Stimulated activated memory B cell treated with anti-CD40 and anti-IgM and Interleukin-4, amounts not matched to agents 10 μg/mL and 1 μg/mL and 100 μg/mL, for 72 hours (primary cell): ENCODE data around the gene FBXW4.
A peak's percentile ranks its signal among the peaks of the same experiment; 100 is the strongest.

Experiments used
- ATAC-seq: fragments of 150-1000 bp; cut with Tn5 transposase; 2 replicates; pipeline ENCODE4 v1.10.0; 2021
- H3K27ac Mint-ChIP-seq: one replicate; pipeline ENCODE4 v1.8.0; 2022; ENCODE audit warnings: mild to moderate bottlenecking, mixed read lengths
- H3K27me3 Mint-ChIP-seq: one replicate; pipeline ENCODE4 v1.8.0; 2022; ENCODE audit warnings: mixed read lengths
- H3K36me3 Mint-ChIP-seq: one replicate; pipeline ENCODE4 v1.8.0; 2022; ENCODE audit warnings: mixed read lengths
- H3K4me1 Mint-ChIP-seq: one replicate; pipeline ENCODE4 v1.8.0; 2022; ENCODE audit warnings: mixed read lengths
- H3K4me3 Mint-ChIP-seq: one replicate; pipeline ENCODE4 v1.8.0; 2022; ENCODE audit warnings: mild to moderate bottlenecking, moderate library complexity, mixed read lengths
- H3K9me3 Mint-ChIP-seq: one replicate; pipeline ENCODE4 v1.8.0; 2022; ENCODE audit warnings: mixed read lengths

FBXW4 gene

GRCh38 chr10:101683276-101683675 is 11.7 kb downstream of the FBXW4 start:
- no peak for ATAC-seq
- Mint-ChIP-seq H3K4me1 (peaks cover 43% of the 10 kb centered on the region), H3K27ac (no peak overlapping the region), H3K9me3 (peaks cover 2% of the 10 kb centered on the region), H3K27me3 (no peaks in the 10 kb centered on the region), H3K36me3 (peaks cover 36% of the 10 kb centered on the region), H3K4me3 (no peak overlapping the region)

GRCh38 chr10:101682172-101682825 is 12.7 kb downstream of the FBXW4 start:
- H3K27me3 Mint-ChIP-seq = no peaks in the 10 kb centered on the region
- peak; percentile 51 for ATAC-seq
- peaks cover 36% of the 10 kb centered on the region for H3K36me3 Mint-ChIP-seq
- peaks cover 3% of the 10 kb centered on the region for H3K9me3 Mint-ChIP-seq
- H3K4me3 Mint-ChIP-seq = peak overlapping the region; percentile 50
- H3K4me1 Mint-ChIP-seq = peaks cover 40% of the 10 kb centered on the region
- peak overlapping the region; percentile 32 for H3K27ac Mint-ChIP-seq

GRCh38 chr10:101676565-101676964 is 18.4 kb downstream of the FBXW4 start:
- Mint-ChIP-seq H3K27me3 (no peaks in the 10 kb centered on the region), H3K27ac (no peak overlapping the region), H3K4me1 (peaks cover 16% of the 10 kb centered on the region), H3K4me3 (no peak overlapping the region), H3K36me3 (peaks cover 59% of the 10 kb centered on the region), H3K9me3 (peaks cover 5% of the 10 kb centered on the region)
- ATAC-seq = no peak

GRCh38 chr10:101675115-101675514 is 19.9 kb downstream of the FBXW4 start:
- Mint-ChIP-seq H3K4me1 (peaks cover 31% of the 10 kb centered on the region), H3K36me3 (peaks cover 73% of the 10 kb centered on the region), H3K27me3 (no peaks in the 10 kb centered on the region), H3K9me3 (peaks cover 5% of the 10 kb centered on the region), H3K4me3 (no peak overlapping the region), H3K27ac (no peak overlapping the region)
- no peak for ATAC-seq

DNA sequence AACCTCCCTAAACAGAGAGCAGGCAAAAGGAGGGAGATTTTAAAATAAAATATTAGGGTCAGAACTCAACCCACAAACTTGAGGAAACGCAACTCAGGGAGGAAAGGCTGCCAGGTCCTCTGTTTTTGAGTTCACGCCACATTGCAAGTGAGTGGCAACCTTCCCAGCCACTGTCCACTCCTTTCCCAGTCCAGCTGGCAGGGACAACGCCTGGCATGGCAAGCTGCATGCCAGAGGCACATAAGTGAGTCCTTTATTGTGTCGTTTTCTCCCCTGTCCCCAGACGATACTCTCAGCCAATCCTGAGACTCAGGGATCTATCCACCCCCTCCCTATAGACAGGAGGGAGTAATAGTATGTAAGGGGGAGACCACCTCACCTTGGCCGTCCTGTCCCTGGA is 22.4 kb downstream of the FBXW4 start:
- Mint-ChIP-seq H3K27me3 (no peaks in the 10 kb centered on the region), H3K9me3 (peaks cover 5% of the 10 kb centered on the region), H3K36me3 (peaks cover 89% of the 10 kb centered on the region), H3K4me1 (peaks cover 31% of the 10 kb centered on the region), H3K27ac (no peak overlapping the region), H3K4me3 (no peak overlapping the region)
- no peak for ATAC-seq

DNA sequence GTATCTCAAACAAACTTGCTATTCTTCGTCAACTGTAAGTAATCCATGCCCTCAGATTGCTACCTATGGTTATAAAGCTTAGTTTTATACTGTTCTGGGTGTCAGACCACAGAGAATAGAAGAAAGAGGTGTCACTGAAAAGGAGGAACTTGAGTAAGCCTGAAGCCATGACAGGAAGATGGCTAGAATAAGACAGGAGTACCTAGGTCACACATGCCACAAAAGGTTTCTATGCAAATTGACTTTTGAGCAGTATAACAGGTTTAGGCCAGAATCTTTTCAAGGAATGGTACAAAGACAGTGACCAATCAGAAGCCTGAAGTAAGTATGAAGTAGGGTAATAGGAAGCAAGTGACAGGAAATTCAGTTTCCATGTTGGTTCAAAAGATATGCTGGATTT is 23.5 kb downstream of the FBXW4 start:
- peak overlapping the region; percentile 2 for H3K27ac Mint-ChIP-seq
- H3K9me3 Mint-ChIP-seq = no peaks in the 10 kb centered on the region
- ATAC-seq = peak; percentile 67
- peaks cover 31% of the 10 kb centered on the region for H3K4me1 Mint-ChIP-seq
- H3K27me3 Mint-ChIP-seq = no peaks in the 10 kb centered on the region
- H3K36me3 Mint-ChIP-seq = peaks cover 82% of the 10 kb centered on the region
- H3K4me3 Mint-ChIP-seq = no peak overlapping the region

GRCh38 chr10:101670635-101671034 is 24.3 kb downstream of the FBXW4 start:
- peaks cover 31% of the 10 kb centered on the region for H3K4me1 Mint-ChIP-seq
- H3K36me3 Mint-ChIP-seq = peaks cover 84% of the 10 kb centered on the region
- H3K9me3 Mint-ChIP-seq = no peaks in the 10 kb centered on the region
- peak; percentile 81 for ATAC-seq
- peak overlapping the region; percentile 2 for H3K27ac Mint-ChIP-seq
- H3K27me3 Mint-ChIP-seq = no peaks in the 10 kb centered on the region
- no peak overlapping the region for H3K4me3 Mint-ChIP-seq

GRCh38 chr10:101669181-101669580 is 25.8 kb downstream of the FBXW4 start:
- Mint-ChIP-seq H3K27ac (no peak overlapping the region), H3K4me3 (no peak overlapping the region), H3K4me1 (peaks cover 31% of the 10 kb centered on the region), H3K27me3 (no peaks in the 10 kb centered on the region), H3K36me3 (peaks cover 86% of the 10 kb centered on the region), H3K9me3 (no peaks in the 10 kb centered on the region)
- ATAC-seq = no peak

GRCh38 chr10:101668566-101668965 is 26.4 kb downstream of the FBXW4 start:
- no peak for ATAC-seq
- H3K36me3 Mint-ChIP-seq = peaks cover 86% of the 10 kb centered on the region

DNA sequence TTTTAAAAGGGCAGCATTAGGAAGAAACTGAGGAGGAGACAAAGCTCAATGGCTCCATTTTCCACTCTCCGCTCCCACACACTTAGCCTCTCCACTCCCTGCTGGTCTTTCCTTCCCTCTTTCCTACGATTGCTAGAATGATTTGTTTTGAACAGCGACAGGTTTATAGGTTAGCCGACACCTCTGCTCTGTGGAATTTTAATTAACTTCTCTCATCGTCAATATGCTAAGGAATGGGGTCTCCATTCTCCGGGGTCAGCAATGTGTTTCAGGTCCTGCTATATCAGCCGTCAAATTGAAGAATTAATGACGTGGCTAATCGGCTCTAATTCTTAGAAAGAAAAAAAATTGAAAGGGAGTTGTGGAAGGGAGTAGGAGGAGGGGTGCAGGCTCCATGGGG is 28.9 kb downstream of the FBXW4 start:
- Mint-ChIP-seq H3K4me1 (peaks cover 17% of the 10 kb centered on the region), H3K27me3 (no peaks in the 10 kb centered on the region), H3K27ac (no peak overlapping the region), H3K9me3 (no peaks in the 10 kb centered on the region), H3K36me3 (peaks cover 84% of the 10 kb centered on the region), H3K4me3 (no peak overlapping the region)
- no peak for ATAC-seq

More at GRCh38 chr10:101668566-101668965, 26.4 kb downstream of the FBXW4 start:
- Mint-ChIP-seq H3K4me3 (no peak overlapping the region), H3K27me3 (no peaks in the 10 kb centered on the region), H3K27ac (no peak overlapping the region), H3K4me1 (peaks cover 31% of the 10 kb centered on the region), H3K9me3 (no peaks in the 10 kb centered on the region)

DNA sequence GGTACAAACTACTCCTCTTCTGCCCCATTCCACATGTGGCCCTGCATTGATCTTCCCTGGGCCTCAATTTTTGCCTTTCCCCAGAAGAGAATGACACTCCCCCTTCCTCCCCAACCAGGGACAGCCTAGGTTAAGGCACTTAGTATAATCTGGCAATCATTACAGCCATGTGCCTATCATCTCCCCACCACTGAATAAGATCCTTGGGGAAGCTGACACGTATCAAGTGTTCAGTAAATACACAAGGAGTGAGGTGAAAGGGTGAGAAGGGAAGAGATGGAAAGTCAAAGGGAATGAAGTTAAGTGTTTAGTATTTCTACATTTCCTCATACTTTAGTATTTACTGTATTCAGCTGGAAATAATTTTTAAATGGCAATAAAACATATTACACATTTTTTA is 31.9 kb downstream of the FBXW4 start:
- Mint-ChIP-seq H3K36me3 (peaks cover 78% of the 10 kb centered on the region), H3K4me1 (peaks cover 6% of the 10 kb centered on the region), H3K27ac (no peak overlapping the region), H3K4me3 (no peak overlapping the region), H3K27me3 (no peaks in the 10 kb centered on the region), H3K9me3 (no peaks in the 10 kb centered on the region)
- ATAC-seq = no peak

- no peak for ATAC-seq
- no peaks in the 10 kb centered on the region for H3K9me3 Mint-ChIP-seq
- no peaks in the 10 kb centered on the region for H3K4me1 Mint-ChIP-seq
- H3K27ac Mint-ChIP-seq = no peak overlapping the region
- H3K27me3 Mint-ChIP-seq = no peaks in the 10 kb centered on the region
- H3K4me3 Mint-ChIP-seq = no peak overlapping the region
- H3K36me3 Mint-ChIP-seq = peaks cover 81% of the 10 kb centered on the region
Observed at GRCh38 chr10:101660256-101660655, 34.7 kb downstream of the FBXW4 start.

- Mint-ChIP-seq H3K36me3 (peaks cover 72% of the 10 kb centered on the region), H3K4me1 (no peaks in the 10 kb centered on the region), H3K27ac (no peak overlapping the region), H3K27me3 (no peaks in the 10 kb centered on the region), H3K4me3 (no peak overlapping the region), H3K9me3 (no peaks in the 10 kb centered on the region)
- no peak for ATAC-seq
Observed at GRCh38 chr10:101658975-101659374, 36.0 kb downstream of the FBXW4 start.

DNA sequence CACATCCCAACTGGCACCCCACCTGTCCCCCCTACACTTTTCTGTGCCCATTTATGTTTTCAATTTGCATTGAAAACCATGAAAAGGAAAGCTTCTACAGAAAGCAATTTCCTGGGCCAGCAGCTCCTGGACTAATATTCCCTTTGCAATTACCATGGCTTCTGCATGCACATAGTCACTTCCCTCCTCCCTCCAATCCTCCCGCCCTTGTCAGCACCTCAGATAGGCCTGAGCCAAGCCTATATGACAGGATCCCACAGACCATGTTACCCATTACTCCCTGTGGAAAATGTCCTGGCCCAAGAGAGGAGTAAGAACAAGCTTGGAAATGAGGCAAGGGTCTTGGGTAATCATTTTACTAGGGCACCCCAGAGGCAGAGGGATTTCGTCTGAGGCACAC is 38.1 kb downstream of the FBXW4 start:
- H3K27me3 Mint-ChIP-seq = no peaks in the 10 kb centered on the region
- H3K27ac Mint-ChIP-seq = no peak overlapping the region
- H3K4me1 Mint-ChIP-seq = no peaks in the 10 kb centered on the region
- H3K9me3 Mint-ChIP-seq = no peaks in the 10 kb centered on the region
- peaks cover 52% of the 10 kb centered on the region for H3K36me3 Mint-ChIP-seq
- no peak for ATAC-seq
- no peak overlapping the region for H3K4me3 Mint-ChIP-seq

DNA sequence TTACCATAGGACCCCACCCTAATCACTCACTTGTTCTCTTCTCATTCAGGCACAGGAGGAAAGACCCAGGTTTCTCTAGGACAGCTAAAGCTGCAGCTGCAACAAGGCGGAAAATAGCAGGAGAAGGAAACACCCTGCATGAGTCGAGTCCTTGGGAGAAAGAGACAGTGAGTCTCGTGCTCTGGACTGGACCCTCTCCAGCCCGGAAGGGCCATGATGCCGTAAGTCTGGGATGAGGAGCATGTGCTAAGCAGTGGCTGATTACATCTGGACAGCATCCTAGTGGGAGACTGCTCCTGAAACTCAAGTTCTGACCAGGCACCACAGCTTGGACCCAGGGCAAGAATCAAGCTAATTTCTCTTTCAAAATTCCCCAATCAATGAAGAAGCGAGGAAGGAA is 39.4 kb downstream of the FBXW4 start:
- H3K36me3 Mint-ChIP-seq = peaks cover 44% of the 10 kb centered on the region
- no peaks in the 10 kb centered on the region for H3K9me3 Mint-ChIP-seq
- H3K4me1 Mint-ChIP-seq = no peaks in the 10 kb centered on the region
- no peaks in the 10 kb centered on the region for H3K27me3 Mint-ChIP-seq
- no peak overlapping the region for H3K27ac Mint-ChIP-seq
- H3K4me3 Mint-ChIP-seq = no peak overlapping the region
- ATAC-seq = no peak

DNA sequence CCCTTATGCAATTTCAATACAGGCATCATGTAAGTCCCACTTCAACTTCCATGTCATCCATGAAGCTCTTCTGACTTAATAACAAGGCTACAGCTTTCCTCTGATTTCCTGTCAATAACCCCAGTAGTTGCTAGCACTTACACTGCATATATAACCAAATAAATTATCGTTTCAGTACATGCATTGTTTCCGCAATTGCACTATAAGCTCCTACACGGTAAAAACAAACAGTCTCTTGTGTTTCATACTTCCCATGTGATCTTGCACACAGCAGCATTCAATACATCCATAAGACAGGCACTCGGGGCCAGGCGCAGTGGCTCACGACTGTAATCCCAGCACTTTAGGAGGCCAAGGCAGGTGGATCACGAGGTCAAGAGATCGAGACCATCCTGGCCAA is 41.4 kb downstream of the FBXW4 start:
- Mint-ChIP-seq H3K4me3 (no peak overlapping the region), H3K27me3 (no peaks in the 10 kb centered on the region), H3K4me1 (no peaks in the 10 kb centered on the region), H3K36me3 (peaks cover 48% of the 10 kb centered on the region), H3K27ac (no peak overlapping the region), H3K9me3 (no peaks in the 10 kb centered on the region)
- ATAC-seq = no peak
